ENCODE results near the gene ETS1.

Gene ETS1

DNA sequence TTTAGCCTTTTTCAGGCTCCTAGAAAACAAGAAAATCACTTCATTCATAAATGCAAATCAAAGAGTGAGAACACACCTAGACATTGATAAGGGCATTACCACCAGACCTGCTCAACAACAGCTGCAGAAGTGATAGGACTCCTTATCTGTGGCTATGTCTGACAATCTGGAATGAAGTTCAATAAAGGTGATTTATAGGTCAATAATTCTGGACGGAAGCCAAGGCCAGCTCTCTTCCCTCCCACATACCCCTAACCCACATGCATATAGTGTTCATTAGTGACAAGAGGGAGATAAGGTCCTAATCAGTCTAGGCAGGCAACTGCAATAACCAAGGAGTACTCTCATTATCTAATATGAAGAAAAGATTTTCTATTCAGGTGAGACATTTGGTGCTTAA is 111.3 kb downstream of the ETS1 start:
- no peak for DNase-seq (ENCODE audit: extremely low read depth, low read depth)
- TF ChIP-seq, protein P1, sequence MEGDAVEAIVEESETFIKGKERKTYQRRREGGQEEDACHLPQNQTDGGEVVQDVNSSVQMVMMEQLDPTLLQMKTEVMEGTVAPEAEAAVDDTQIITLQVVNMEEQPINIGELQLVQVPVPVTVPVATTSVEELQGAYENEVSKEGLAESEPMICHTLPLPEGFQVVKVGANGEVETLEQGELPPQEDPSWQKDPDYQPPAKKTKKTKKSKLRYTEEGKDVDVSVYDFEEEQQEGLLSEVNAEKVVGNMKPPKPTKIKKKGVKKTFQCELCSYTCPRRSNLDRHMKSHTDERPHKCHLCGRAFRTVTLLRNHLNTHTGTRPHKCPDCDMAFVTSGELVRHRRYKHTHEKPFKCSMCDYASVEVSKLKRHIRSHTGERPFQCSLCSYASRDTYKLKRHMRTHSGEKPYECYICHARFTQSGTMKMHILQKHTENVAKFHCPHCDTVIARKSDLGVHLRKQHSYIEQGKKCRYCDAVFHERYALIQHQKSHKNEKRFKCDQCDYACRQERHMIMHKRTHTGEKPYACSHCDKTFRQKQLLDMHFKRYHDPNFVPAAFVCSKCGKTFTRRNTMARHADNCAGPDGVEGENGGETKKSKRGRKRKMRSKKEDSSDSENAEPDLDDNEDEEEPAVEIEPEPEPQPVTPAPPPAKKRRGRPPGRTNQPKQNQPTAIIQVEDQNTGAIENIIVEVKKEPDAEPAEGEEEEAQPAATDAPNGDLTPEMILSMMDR (IDR thresholded peaks at IDR 0.05; ENCODE audit: low read depth, low read length): no peak

DNA sequence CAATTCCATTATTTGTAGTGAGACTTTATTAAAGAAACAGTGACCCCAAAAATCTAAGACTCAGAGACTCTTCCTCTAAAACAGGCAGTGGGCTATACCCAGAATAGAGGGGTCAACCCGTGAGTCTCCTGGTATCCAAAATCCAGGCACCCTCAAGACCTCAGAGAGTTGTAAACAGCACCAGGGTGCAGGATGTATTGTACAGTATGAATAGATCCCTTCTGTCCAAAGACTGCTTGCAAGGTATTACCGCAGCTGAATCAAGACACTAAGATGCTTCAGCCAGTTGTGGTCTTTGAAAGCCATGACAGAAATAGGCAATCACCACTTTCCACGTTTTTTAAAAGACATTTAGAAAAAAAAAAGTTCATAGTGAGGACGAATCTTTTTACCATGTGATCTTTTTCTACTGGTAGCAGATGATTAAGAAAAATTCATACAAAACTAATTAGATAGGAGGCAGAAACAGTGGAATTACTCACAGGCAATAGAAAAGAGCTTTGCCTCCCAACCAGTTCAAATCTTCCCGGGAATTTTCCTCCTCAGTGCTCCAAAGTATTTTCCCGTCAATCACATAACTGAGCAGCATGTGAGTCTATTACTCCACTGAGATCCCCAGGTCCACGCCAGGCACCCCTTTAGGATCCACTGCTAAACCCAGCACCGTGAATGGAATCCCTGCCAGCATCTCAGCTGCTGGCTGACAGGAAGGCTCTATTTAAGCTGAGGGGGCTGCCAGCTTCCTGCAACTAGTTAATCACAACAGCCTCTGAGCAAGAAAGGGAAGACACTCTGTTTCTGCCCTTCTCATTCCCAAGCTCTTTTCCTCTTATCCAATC is 113.1 kb downstream of the ETS1 start:
- TF ChIP-seq, protein P1 (IDR thresholded peaks at IDR 0.05; ENCODE audit: low read depth, low read length): no peak
- DNase-seq (ENCODE audit: extremely low read depth, low read depth): no peak

DNA sequence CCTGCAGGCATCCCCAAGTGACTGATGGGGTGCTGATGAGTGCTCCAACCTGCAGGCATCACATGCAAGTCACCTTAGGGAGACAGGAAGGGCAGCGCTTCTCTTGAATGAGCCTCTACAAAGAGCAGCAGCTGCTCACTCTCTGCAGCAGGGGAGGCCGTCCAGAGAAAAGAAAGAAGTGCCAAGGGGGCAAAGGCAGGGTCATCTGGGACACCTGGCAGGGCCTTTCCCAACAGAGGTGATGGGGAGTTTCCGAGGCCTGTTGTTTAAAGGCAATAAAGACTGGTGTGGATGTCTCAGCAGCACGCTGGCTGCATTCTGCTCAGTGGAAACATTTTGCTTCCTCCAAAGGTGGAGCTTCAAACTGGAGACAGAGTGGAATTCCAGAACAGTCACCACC is 113.7 kb downstream of the ETS1 start:
- TF ChIP-seq, protein P1 (IDR thresholded peaks at IDR 0.05; ENCODE audit: low read depth, low read length): no peak
- DNase-seq (ENCODE audit: extremely low read depth, low read depth): no peak

GRCh38 chr11:128472128-128473089 is 114.9 kb downstream of the ETS1 start:
- DNase-seq (ENCODE audit: extremely low read depth, low read depth): no peak
- TF ChIP-seq, protein P1 (IDR thresholded peaks at IDR 0.05; ENCODE audit: low read depth, low read length): no peak

DNA sequence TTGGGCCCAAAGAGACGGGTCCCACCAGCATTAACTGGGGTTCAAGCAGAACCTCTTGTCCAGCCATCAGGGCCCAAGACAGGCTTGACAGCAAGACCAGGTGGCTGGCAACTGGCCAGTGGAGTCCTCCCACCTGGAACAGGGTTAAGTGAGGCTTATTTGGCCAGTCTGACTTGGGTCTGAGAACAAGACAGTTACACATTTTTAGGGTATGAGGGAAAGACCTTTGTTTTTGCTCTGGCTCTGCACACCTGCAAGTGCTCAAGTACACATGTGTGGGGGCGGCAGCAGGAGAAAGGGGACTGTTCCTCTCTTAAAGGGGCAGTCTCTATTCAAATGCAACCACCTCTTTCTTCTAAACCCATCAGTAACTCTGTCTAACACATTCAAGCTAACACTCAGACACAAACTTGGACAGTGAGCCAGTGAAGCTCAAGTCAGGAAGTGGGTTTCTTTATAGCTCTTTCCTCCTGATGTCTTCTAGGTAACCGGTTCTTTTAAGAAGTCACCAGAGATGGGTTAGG is 116.2 kb downstream of the ETS1 start:
- no peak for DNase-seq (ENCODE audit: extremely low read depth, low read depth)
- TF ChIP-seq, protein P1 (IDR thresholded peaks at IDR 0.05; ENCODE audit: low read depth, low read length): no peak

DNA sequence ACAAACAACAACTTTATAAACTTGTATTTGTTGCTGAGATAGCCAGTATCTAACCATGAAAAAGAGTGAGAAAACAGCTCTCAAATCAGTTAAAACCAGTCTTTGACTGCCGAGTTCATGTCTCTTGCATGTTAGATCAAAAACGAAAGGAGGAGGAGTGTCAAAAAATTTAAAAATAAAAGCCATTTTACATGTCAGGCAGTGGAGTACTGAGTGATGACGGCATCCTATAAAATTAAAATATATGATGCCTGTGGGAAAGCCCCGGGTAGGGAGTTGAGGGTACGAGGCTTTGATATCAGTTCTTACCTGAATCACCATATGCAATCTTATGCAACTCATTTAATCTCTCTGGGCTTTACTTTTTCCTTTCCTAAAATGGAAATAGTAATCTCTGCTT is 117.3 kb downstream of the ETS1 start:
- TF ChIP-seq, protein P1 (IDR thresholded peaks at IDR 0.05; ENCODE audit: low read depth, low read length): no peak
- no peak for DNase-seq (ENCODE audit: extremely low read depth, low read depth)
